Ovary (tissue), 3 donors: ENCODE results near the gene TMEM123.

ENCODE experiments used
- CTCF ChIP-seq, 3 donors: fragments of 450-650 bp in 2 of 3; fragments of 200-600 bp in 1 of 3; IDR thresholded peaks; one replicate each; pipeline versions ENCODE4 v1.5.1 to v1.8.0; 2016 to 2022; ENCODE audit warnings: antibody characterized with exemption in 3 of 3, mild to moderate bottlenecking in 1 of 3
- EP300 ChIP-seq: sonication (generic); formaldehyde crosslinking; IDR thresholded peaks from one replicate; pipeline ENCODE4 v1.6.1; 2017; ENCODE audit warnings: antibody characterized with exemption
- donor health status: DM: no; HTN: no; CAD: no.

GRCh38 chr11:102453921-102454320, 1.4 kb upstream of the TMEM123 start:
- TF ChIP-seq CTCF (IDR thresholded peaks at IDR 0.05) (no peak), EP300 (no peak)
